Activated T-cell treated with anti-CD3 and anti-CD28 coated beads, Interleukin-2, amount 50 U/mL, for 48 hours (primary cell): ENCODE measurements around the gene TMPRSS11F.

ENCODE experiments used
- DNase-seq, 2 experiments: peaks; one replicate each; pipeline ENCODE4 v3.0.0-alpha.2; 2020

TMPRSS11F gene

GRCh38 chr4:68076194-68076593, 53.5 kb downstream of the TMPRSS11F start:
- no peak for DNase-seq

GRCh38 chr4:68074397-68074796, 55.3 kb downstream of the TMPRSS11F start:
- no peak for DNase-seq

- no peak for DNase-seq
These were observed 59.4 kb downstream of the TMPRSS11F start for GRCh38 chr4:68070302-68070701.

GRCh38 chr4:68062501-68062900, 67.2 kb downstream of the TMPRSS11F start:
- DNase-seq: no peak

- no peak for DNase-seq
These were observed 91.4 kb downstream of the TMPRSS11F start for GRCh38 chr4:68038272-68038671.

- DNase-seq: no peak
These were observed 108.5 kb downstream of the TMPRSS11F start for GRCh38 chr4:68021185-68021584.

GRCh38 chr4:68011684-68012083, 118.0 kb downstream of the TMPRSS11F start:
- no peak for DNase-seq
